ENCODE data around the gene LRRN2.

Gene LRRN2

DNA sequence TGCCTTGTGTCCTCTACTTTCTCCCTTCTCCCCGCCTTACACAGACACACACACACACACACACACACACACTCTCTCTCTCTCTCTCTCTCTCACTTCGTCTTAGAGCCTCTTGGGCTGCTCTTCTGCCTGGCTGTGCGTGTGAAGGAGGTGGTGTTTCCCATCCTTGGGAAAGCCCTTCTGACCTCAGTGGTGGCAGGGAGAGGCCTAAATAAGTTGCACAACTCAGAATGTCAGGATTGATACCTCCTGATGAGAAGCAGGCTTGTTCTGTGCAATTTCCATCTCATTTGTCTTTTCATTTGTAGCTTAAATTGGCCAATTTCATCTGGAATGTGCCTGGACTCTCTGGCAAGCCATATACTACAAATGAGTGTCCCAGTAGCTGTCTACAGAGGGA, 25.0 kb downstream of the LRRN2 start:
- Histone ChIP-seq H3K36me3 (ENCODE audit: insufficient read depth, insufficient read length, low read length) (peaks cover 8% of the 10 kb centered on the region), H3K27me3 (ENCODE audit: insufficient read depth, insufficient read length) (no peaks in the 10 kb centered on the region), H3K9me3 (ENCODE audit: insufficient read depth, low read length) (no peaks in the 10 kb centered on the region), H3K4me3 (ENCODE audit: insufficient read length, low read depth) (no peak overlapping the region), H3K4me1 (ENCODE audit: insufficient read depth, insufficient read length) (no peaks in the 10 kb centered on the region), H3K9ac (ENCODE audit: insufficient read length, low read depth) (no peak overlapping the region)
- DNase-seq (ENCODE audit: low read depth, low spot score) = no peak
- TF ChIP-seq YY1 (IDR thresholded peaks at IDR 0.05; ENCODE audit: insufficient read depth, insufficient read length) (no peak), SUZ12 (IDR thresholded peaks at IDR 0.05; ENCODE audit: extremely low read depth, insufficient read depth, insufficient read length) (no peak), ZNF274 (IDR thresholded peaks at IDR 0.05; ENCODE audit: low read depth, low read length) (no peak)

DNA sequence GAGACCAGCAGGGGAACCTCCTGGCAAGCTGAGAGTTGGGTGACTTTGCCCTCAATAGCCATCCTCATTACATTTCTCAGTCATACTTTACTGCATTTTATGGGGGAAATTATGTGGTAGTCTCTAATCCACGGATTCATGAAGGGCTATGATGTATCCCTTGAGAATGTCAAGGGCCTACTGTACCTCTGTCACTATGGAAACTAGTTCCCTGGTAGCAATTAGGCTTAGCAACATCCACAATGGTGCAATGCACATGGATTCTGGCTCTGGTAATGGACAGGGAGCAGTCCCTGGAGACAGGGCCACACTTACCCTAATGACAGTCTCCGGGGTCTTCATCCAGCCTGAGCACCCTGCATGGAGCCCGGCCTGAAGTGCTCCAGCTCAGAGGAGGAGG, 26.5 kb downstream of the LRRN2 start:
- Histone ChIP-seq H3K27me3 (ENCODE audit: insufficient read depth, insufficient read length) (no peaks in the 10 kb centered on the region), H3K36me3 (ENCODE audit: insufficient read depth, insufficient read length, low read length) (peaks cover 8% of the 10 kb centered on the region), H3K9ac (ENCODE audit: insufficient read length, low read depth) (no peak overlapping the region), H3K4me1 (ENCODE audit: insufficient read depth, insufficient read length) (no peaks in the 10 kb centered on the region), H3K9me3 (ENCODE audit: insufficient read depth, low read length) (no peaks in the 10 kb centered on the region), H3K4me3 (ENCODE audit: insufficient read length, low read depth) (no peak overlapping the region)
- TF ChIP-seq SUZ12 (IDR thresholded peaks at IDR 0.05; ENCODE audit: extremely low read depth, insufficient read depth, insufficient read length) = no peak
- no peak for TF ChIP-seq ZNF274 (IDR thresholded peaks at IDR 0.05; ENCODE audit: low read depth, low read length)
- no peak for TF ChIP-seq YY1 (IDR thresholded peaks at IDR 0.05; ENCODE audit: insufficient read depth, insufficient read length)
- no peak for DNase-seq (ENCODE audit: low read depth, low spot score)

DNA sequence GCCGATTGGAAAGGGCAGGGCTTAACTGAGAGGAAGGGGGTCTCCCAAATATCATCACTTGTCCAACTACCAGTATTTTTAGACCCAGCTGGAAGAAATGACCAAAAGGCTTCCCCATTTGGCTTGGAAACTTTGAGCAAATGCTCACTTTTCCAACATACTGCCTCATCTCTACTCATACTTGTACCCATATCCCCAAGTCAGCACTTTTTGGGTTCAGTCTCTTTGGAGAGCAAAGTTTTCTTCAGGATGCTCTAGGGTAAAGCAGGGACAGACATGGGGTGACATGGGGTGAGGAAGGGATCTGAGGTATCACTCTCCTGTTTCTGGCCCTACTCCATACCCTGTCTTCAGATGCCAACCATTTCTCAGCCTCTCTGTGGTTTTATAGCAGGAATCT, 27.2 kb downstream of the LRRN2 start:
- TF ChIP-seq ZNF274 (IDR thresholded peaks at IDR 0.05; ENCODE audit: low read depth, low read length) = no peak
- no peak for TF ChIP-seq SUZ12 (IDR thresholded peaks at IDR 0.05; ENCODE audit: extremely low read depth, insufficient read depth, insufficient read length)
- TF ChIP-seq YY1 (IDR thresholded peaks at IDR 0.05; ENCODE audit: insufficient read depth, insufficient read length) = no peak
- Histone ChIP-seq H3K9ac (ENCODE audit: insufficient read length, low read depth) (no peak overlapping the region), H3K9me3 (ENCODE audit: insufficient read depth, low read length) (no peaks in the 10 kb centered on the region), H3K4me3 (ENCODE audit: insufficient read length, low read depth) (no peak overlapping the region), H3K4me1 (ENCODE audit: insufficient read depth, insufficient read length) (no peaks in the 10 kb centered on the region), H3K36me3 (ENCODE audit: insufficient read depth, insufficient read length, low read length) (peaks cover 1% of the 10 kb centered on the region), H3K27me3 (ENCODE audit: insufficient read depth, insufficient read length) (no peaks in the 10 kb centered on the region)
- DNase-seq (ENCODE audit: low read depth, low spot score) = no peak

DNA sequence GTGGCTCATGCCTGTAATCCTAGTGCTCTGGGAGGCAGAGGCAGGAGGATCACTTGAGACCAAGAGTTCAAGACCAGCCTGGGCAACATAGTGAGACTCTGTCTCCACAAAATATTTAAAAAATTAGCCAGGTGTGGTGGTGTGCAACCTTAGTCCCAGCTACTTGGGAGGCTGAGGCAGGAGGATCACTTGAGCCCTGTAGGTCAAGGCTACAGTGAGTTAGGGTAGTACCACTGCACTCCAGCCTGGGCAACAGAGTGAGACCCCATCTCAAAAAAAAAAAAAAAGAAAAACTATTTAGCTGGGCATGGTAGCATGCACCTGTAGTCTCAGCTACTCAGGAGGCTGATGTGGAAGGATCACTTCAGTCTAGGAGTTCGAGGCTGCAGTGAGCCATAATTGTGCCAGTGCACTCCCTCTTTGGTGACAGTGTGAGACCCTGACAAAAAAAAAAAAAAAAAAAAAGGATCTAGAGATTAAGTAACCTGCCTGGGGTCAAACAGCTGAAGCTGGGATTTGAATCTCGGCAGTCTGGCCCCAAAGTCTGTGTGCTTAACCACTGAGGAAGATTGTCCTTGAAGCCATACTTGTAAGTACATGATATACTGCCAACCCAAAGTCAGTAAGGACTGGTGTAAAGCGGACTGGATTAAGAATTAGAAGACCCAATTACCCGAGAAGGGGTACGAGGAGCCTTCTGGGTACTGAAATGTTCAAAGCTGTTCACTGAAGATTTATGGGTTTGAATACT, 31.8 kb downstream of the LRRN2 start:
- no peaks in the 10 kb centered on the region for H3K27me3 ChIP-seq (ENCODE audit: insufficient read depth, insufficient read length)
- no peak for DNase-seq (ENCODE audit: low read depth, low spot score)
- no peak overlapping the region for H3K4me3 ChIP-seq (ENCODE audit: insufficient read length, low read depth)
- no peak for TF ChIP-seq ZNF274 (IDR thresholded peaks at IDR 0.05; ENCODE audit: low read depth, low read length)
- TF ChIP-seq YY1 (IDR thresholded peaks at IDR 0.05; ENCODE audit: insufficient read depth, insufficient read length) = no peak
- TF ChIP-seq SUZ12 (IDR thresholded peaks at IDR 0.05; ENCODE audit: extremely low read depth, insufficient read depth, insufficient read length) = no peak
- H3K4me1 ChIP-seq (ENCODE audit: insufficient read depth, insufficient read length) = peaks cover 14% of the 10 kb centered on the region
- peaks cover 3% of the 10 kb centered on the region for H3K36me3 ChIP-seq (ENCODE audit: insufficient read depth, insufficient read length, low read length)
- H3K9me3 ChIP-seq (ENCODE audit: insufficient read depth, low read length) = no peaks in the 10 kb centered on the region
- no peak overlapping the region for H3K9ac ChIP-seq (ENCODE audit: insufficient read length, low read depth)

DNA sequence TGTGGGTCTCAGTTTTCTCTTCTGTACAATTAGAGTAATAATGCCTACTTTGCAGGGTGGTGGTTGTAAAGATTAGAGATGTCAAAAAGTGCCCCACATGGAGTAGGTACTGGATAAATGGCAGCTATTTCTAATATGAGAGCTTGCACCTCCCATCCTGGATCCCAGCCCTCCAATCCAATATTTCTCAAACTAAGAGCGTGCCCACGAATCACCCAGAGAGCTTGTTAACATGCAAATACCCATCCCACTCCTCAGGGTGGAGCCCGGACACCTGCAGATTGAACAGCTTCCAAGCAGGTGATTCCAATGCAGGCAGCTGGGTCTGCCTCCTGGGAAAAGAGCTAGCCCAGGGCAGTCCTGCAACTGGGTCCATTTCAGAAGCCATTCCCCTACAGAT, 33.0 kb downstream of the LRRN2 start:
- Histone ChIP-seq H3K27me3 (ENCODE audit: insufficient read depth, insufficient read length) (no peaks in the 10 kb centered on the region), H3K9me3 (ENCODE audit: insufficient read depth, low read length) (no peaks in the 10 kb centered on the region), H3K36me3 (ENCODE audit: insufficient read depth, insufficient read length, low read length) (peaks cover 4% of the 10 kb centered on the region), H3K4me3 (ENCODE audit: insufficient read length, low read depth) (no peak overlapping the region), H3K9ac (ENCODE audit: insufficient read length, low read depth) (peak overlapping the region; percentile 12), H3K4me1 (ENCODE audit: insufficient read depth, insufficient read length) (peaks cover 14% of the 10 kb centered on the region)
- DNase-seq (ENCODE audit: low read depth, low spot score) = no peak
- no peak for TF ChIP-seq SUZ12 (IDR thresholded peaks at IDR 0.05; ENCODE audit: extremely low read depth, insufficient read depth, insufficient read length)
- TF ChIP-seq ZNF274 (IDR thresholded peaks at IDR 0.05; ENCODE audit: low read depth, low read length) = no peak
- TF ChIP-seq YY1 (IDR thresholded peaks at IDR 0.05; ENCODE audit: insufficient read depth, insufficient read length) = no peak

DNA sequence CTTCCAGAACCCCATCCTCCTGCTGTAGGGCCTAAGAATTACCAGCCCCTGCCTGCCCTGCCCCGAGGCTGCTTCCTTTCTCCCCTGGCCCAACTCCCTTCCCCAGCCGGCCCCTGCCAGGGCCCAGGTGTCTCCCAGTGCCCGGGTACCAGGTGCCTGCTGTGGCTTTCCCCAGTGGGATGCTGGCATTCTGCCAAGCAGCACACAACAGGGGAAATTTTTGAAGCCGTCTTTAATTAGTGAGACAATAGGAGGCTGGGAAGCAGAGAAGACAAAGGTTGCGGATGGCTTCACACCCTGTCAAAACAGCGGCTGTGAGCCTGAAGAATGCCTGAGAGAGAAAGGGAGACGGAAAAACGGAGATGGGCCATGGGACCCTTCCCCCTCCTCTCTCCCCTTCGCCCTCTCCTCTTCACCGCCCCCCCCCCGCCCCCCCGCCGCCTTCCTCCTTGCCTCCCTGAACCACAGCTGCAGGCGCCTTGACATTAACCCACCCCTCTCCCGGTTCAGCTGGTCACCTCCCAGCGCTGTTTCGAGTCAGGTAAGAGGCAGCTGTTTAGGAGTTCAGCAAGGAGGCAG, 33.6 kb downstream of the LRRN2 start:
- DNase-seq (ENCODE audit: low read depth, low spot score) = peak; percentile 75
- H3K4me3 ChIP-seq (ENCODE audit: insufficient read length, low read depth) = no peak overlapping the region
- no peak overlapping the region for H3K9ac ChIP-seq (ENCODE audit: insufficient read length, low read depth)
- H3K4me1 ChIP-seq (ENCODE audit: insufficient read depth, insufficient read length) = peaks cover 14% of the 10 kb centered on the region
- no peak for TF ChIP-seq ZNF274 (IDR thresholded peaks at IDR 0.05; ENCODE audit: low read depth, low read length)
- no peak for TF ChIP-seq YY1 (IDR thresholded peaks at IDR 0.05; ENCODE audit: insufficient read depth, insufficient read length)
- peaks cover 4% of the 10 kb centered on the region for H3K36me3 ChIP-seq (ENCODE audit: insufficient read depth, insufficient read length, low read length)
- no peaks in the 10 kb centered on the region for H3K27me3 ChIP-seq (ENCODE audit: insufficient read depth, insufficient read length)
- no peaks in the 10 kb centered on the region for H3K9me3 ChIP-seq (ENCODE audit: insufficient read depth, low read length)

DNA sequence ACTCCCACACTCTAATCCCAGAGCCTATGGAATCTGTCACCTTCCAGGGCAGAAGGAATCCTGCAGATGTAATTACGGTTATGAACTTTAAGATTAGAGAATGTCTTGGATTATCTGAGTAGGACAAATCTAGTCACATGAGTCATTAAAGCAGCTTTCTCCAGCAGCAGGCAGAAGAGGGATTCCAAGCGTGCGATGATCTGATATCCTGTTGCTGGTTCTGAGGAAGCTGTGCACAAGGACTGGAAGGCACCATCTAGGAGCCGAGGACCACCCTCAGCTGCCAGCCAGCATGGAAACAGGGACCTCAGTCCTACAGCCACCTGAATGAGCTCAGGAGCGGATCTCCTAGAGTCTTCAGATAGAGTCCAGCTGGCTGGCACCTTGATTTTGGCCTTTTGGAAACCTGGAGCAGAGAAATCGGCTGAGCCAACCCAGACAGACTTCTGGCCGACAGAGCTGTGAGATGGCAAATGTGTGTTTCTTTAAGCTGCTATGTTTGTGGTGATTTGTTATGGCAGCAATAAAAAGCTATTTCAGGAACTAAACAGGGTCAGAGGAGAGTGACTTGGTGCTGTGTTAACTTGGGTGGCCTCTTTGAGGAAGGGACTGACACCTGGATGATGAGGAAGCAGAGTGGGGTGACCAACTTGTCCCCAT, 34.5 kb downstream of the LRRN2 start:
- no peak for DNase-seq (ENCODE audit: low read depth, low spot score)
- H3K9ac ChIP-seq (ENCODE audit: insufficient read length, low read depth) = no peak overlapping the region
- TF ChIP-seq SUZ12 (IDR thresholded peaks at IDR 0.05; ENCODE audit: extremely low read depth, insufficient read depth, insufficient read length) = no peak
- TF ChIP-seq YY1 (IDR thresholded peaks at IDR 0.05; ENCODE audit: insufficient read depth, insufficient read length) = no peak
- no peak for TF ChIP-seq ZNF274 (IDR thresholded peaks at IDR 0.05; ENCODE audit: low read depth, low read length)
- H3K27me3 ChIP-seq (ENCODE audit: insufficient read depth, insufficient read length) = no peaks in the 10 kb centered on the region
- H3K36me3 ChIP-seq (ENCODE audit: insufficient read depth, insufficient read length, low read length) = peaks cover 4% of the 10 kb centered on the region
- H3K4me3 ChIP-seq (ENCODE audit: insufficient read length, low read depth) = no peak overlapping the region
- peaks cover 14% of the 10 kb centered on the region for H3K4me1 ChIP-seq (ENCODE audit: insufficient read depth, insufficient read length)
- H3K9me3 ChIP-seq (ENCODE audit: insufficient read depth, low read length) = no peaks in the 10 kb centered on the region

Data from NT2/D1 (cell line).